GM12891 (cell line): ENCODE measurements around the gene SIN3A.

Experiments used
- PAX5 ChIP-seq: IDR thresholded peaks from 2 replicates; pipeline ENCODE4 v1.6.1; 2011; ENCODE audit warnings: low read length, moderate library complexity, mild to moderate bottlenecking; ENCODE audit not compliant: insufficient read depth, severe bottlenecking
- POLR2A ChIP-seq: IDR thresholded peaks from 2 replicates; pipeline ENCODE4 v1.6.1; 2011; ENCODE audit warnings: low read depth, low read length, control low read depth
- POLR2AphosphoS5 ChIP-seq: IDR thresholded peaks from 2 replicates; pipeline ENCODE4 v1.6.1; 2011; ENCODE audit warnings: low read depth, low read length, control low read depth
- POU2F2 ChIP-seq: IDR thresholded peaks from 2 replicates; pipeline ENCODE4 v1.6.1; 2011; ENCODE audit warnings: low read depth, mild to moderate bottlenecking, control low read depth, low read length, moderate library complexity

DNA sequence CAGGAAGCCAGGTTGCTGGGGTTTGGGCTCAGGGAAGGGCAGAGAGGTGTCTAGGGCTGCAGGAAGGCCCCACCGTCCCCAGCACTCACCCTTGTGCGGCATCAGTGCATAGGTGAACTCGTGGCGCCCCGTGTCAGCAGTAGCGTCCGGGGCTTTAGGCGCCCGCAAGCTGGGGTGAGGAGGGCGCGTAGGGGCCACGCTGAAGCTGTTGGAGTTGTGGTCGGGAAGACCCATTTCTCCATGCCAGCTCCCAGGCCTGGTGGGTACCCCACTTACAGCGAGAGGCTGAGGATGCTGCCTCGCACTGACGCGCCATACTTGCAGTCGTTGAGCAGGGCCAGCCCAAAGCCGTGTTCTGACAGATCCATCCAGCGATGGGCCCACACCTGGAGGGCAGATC, 95.0 kb downstream of the SIN3A start:
- TF ChIP-seq POLR2A (no peak), PAX5 (no peak), POLR2AphosphoS5 (no peak), POU2F2 (no peak)
